B cell (primary cell): ENCODE data around the gene EHBP1L1. TPM values are rescaled to one million over a fixed set of nuclear protein-coding genes. Genes with fewer than 3 reads are reported as not detected.
A peak's percentile ranks its signal among the peaks of the same experiment; 100 is the strongest.

Experiments used
- ATAC-seq: fragments of 200-7000 bp; cut with Tn5 transposase; one replicate; pipeline ENCODE4 v1.10.0; 2021; ENCODE audit warnings: low read depth, mild to moderate bottlenecking, moderate number of reproducible peaks, moderate library complexity
- CTCF ChIA-PET: fragments of 350-600 bp; sonication (Branson Sonifier 250); formaldehyde crosslinking; loops from one replicate; lab custom pipeline; 2021; ENCODE audit warnings: antibody characterized with exemption, inconsistent platforms; lab: Charles Lee
- POLR2A ChIA-PET: fragments of 350-600 bp; sonication (Branson Sonifier 250); formaldehyde crosslinking; loops from one replicate; lab custom pipeline; 2021; ENCODE audit warnings: antibody characterized with exemption; lab: Charles Lee
- DNase-seq: peaks from one replicate; pipeline ENCODE4 v3.0.0; 2013
- H2AFZ ChIP-seq: 2 replicates; pipeline ENCODE4 v1.6.1; 2012; ENCODE audit warnings: mild to moderate bottlenecking, low read depth, low read length; ENCODE audit not compliant: insufficient read depth, poor library complexity, severe bottlenecking
- H3K27ac ChIP-seq, 2 donors: 1 replicate in 1 of 2; 2 replicates in 1 of 2; pipeline ENCODE4 v1.5.1; 2012 to 2013; ENCODE audit warnings: low read length in 2 of 2, mild to moderate bottlenecking in 2 of 2, moderate library complexity in 1 of 2
- H3K27me3 ChIP-seq, 4 experiments: fragments of 200-600 bp in 1 of 4; sonication (generic) in 1 of 4; replicated peaks in 1 of 4; 1 replicate in 2 of 4; 2 replicates in 2 of 4; pipeline versions ENCODE4 v1.6.1 to v1.7.0; 2013 to 2016; ENCODE audit warnings: low read length in 3 of 4, mild to moderate bottlenecking in 2 of 4, mixed read lengths in 1 of 4, moderate library complexity in 1 of 4; ENCODE audit not compliant: insufficient read depth in 4 of 4, control insufficient read depth in 3 of 4; ENCODE audit errors: control extremely low read depth in 1 of 4
- H3K36me3 ChIP-seq, 2 experiments: replicated peaks in 1 of 2; 1 replicate in 1 of 2; 2 replicates in 1 of 2; pipeline versions ENCODE4 v1.6.1 to v1.7.1; 2013; ENCODE audit warnings: low read length in 1 of 2; ENCODE audit not compliant: insufficient read depth in 2 of 2, control insufficient read depth in 1 of 2; ENCODE audit errors: control extremely low read depth in 1 of 2, extremely low read depth in 1 of 2
- H3K4me1 ChIP-seq, 2 donors: fragments of 200-600 bp in 1 of 2; sonication (generic) in 1 of 2; 1 replicate in 1 of 2; 2 replicates in 1 of 2; pipeline versions ENCODE4 v1.5.1 to v1.6.1; 2013 to 2017; ENCODE audit warnings: low read length in 2 of 2; ENCODE audit not compliant: control insufficient read depth in 2 of 2, insufficient read depth in 2 of 2
- H3K4me2 ChIP-seq: replicated peaks from 2 replicates; pipeline ENCODE3; 2012; ENCODE audit warnings: mild to moderate bottlenecking, low read depth, low read length; ENCODE audit not compliant: poor library complexity, severe bottlenecking
- H3K4me3 ChIP-seq, 5 experiments: fragments of 200-600 bp in 1 of 5; sonication (generic) in 1 of 5; 1 replicate in 3 of 5; 2 replicates in 2 of 5; pipeline versions ENCODE4 v1.5.1 to v1.7.0; 2011 to 2016; ENCODE audit warnings: low read length in 4 of 5, mild to moderate bottlenecking in 4 of 5, low read depth in 2 of 5, control low read depth in 1 of 5, moderate library complexity in 1 of 5; ENCODE audit not compliant: insufficient read depth in 1 of 5; ENCODE audit errors: control extremely low read depth in 1 of 5, extremely low read depth in 1 of 5
- H3K79me2 ChIP-seq: fragments of 200-600 bp; sonication (generic); one replicate; pipeline ENCODE4 v1.6.0; 2016; ENCODE audit warnings: low read length; ENCODE audit not compliant: control insufficient read depth, insufficient read depth
- H3K9ac ChIP-seq: fragments of 200-600 bp; sonication (generic); 2 replicates; pipeline ENCODE4 v1.6.1; 2017; ENCODE audit warnings: mild to moderate bottlenecking, low read length, moderate library complexity
- H3K9me3 ChIP-seq, 3 donors: one replicate each; pipeline versions ENCODE4 v1.6.1 to v1.7.1; 2013; ENCODE audit warnings: low read length in 2 of 3; ENCODE audit not compliant: control insufficient read depth in 2 of 3, insufficient read depth in 1 of 3; ENCODE audit errors: control extremely low read depth in 1 of 3
- H4K20me1 ChIP-seq: 2 replicates; pipeline ENCODE4 v1.6.0; 2012; ENCODE audit warnings: mild to moderate bottlenecking, low read length; ENCODE audit not compliant: insufficient read depth, control insufficient read depth, poor library complexity, severe bottlenecking
- H3K27ac Mint-ChIP-seq: one replicate; pipeline ENCODE4 v1.8.0; 2021; ENCODE audit warnings: mixed read lengths
- H3K27me3 Mint-ChIP-seq: one replicate; pipeline ENCODE4 v1.8.0; 2021; ENCODE audit warnings: mixed read lengths
- H3K4me1 Mint-ChIP-seq: one replicate; pipeline ENCODE4 v1.8.0; 2021; ENCODE audit warnings: mixed read lengths
- H3K4me3 Mint-ChIP-seq: one replicate; pipeline ENCODE4 v1.8.0; 2021; ENCODE audit warnings: mixed read lengths
- H3K9me3 Mint-ChIP-seq: one replicate; pipeline ENCODE4 v1.8.0; 2022; ENCODE audit warnings: mixed read lengths; ENCODE audit not compliant: insufficient read depth
- EZH2 ChIP-seq: IDR thresholded peaks from 2 replicates; pipeline ENCODE4 v1.6.1; 2012; ENCODE audit warnings: borderline replicate concordance, low read depth, mild to moderate bottlenecking, moderate library complexity, low read length; ENCODE audit not compliant: insufficient read depth, poor library complexity, severe bottlenecking
- WGBS: methylation state at CpG from one replicate; pipeline ENCODE4 v1.1.5; 2013; ENCODE audit warnings: missing lambda C conversion rate; ENCODE audit not compliant: insufficient coverage; 5-methylcytosine and 5-hydroxymethylcytosine counted together
- intact Hi-C: fragments of 100-400 bp; cut with micrococcal nuclease; formaldehyde crosslinking; loops from one replicate; pipeline ENCODE4 v1.10.0; 2022
- polyA plus RNA-seq: library from polyadenylated mRNA; depleted of rRNA; stranded (reverse); fragments of >200 nt; gene quantifications from 2 replicates; pipeline ENCODE4 v1.2.3, GENCODE V29; 2012
- total RNA-seq, 2 donors: library from RNA; stranded (reverse); fragments of 120-200 nt in 1 of 2; gene quantifications; 1 replicate in 1 of 2; 2 replicates in 1 of 2; pipeline versions ENCODE4 v1.2.3 to v1.2.4, GENCODE V29; 2013 to 2022
- TF ChIP-seq, protein P1 (sequence below): fragments of 200-600 bp; IDR thresholded peaks from one replicate; pipeline ENCODE4 v1.8.0; 2022; ENCODE audit warnings: antibody characterized with exemption, mild to moderate bottlenecking

Gene EHBP1L1
- total and polyA plus RNA-seq, 2 donors (not counting 1 experiment from before 2014, with no cell fraction given), result 202 to 279 TPM

DNA sequence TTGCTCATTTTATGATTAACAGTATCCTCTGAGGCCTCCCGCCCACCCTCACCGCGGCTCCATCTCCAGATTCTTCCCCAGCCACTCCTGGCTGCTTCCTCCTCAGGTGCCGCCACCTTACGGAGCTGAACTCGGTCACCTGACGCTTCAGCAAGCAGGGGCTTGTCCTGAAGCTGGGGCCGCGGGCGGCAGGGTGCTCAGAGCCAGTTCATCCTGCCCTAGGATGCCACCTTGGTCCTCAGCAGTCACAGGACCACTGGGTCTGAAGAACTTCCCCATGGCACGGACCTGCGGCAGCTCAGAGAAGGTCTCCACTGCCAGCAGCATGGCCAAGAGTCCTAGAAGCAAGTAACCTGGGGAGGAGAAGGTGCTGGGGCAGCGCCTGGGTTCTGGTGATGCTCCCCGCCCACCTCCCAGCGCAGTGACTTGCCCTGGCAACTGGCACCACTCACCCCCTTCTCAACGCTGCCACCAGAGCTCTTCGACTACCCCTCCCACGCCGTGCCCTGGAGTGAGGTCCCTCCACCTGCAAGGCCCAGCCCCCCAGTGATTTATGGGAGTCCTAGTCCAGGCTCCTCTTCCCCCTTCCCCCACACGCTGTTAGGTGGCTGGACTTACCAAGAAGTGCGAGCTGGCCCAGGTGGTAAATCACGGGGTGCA is 17.1 kb downstream of the EHBP1L1 start:
- Mint-ChIP-seq H3K4me1 (peaks cover 31% of the 10 kb centered on the region), H3K27me3 (no peaks in the 10 kb centered on the region), H3K9me3 (no peaks in the 10 kb centered on the region), H3K27ac (no peak overlapping the region), H3K4me3 (no peak overlapping the region)
- no peaks in the 10 kb centered on the region for H3K9me3 ChIP-seq
- ChIA-PET POLR2A (interaction anchor here (0.6 to 2.1 kb wide), 3 partner anchors 12 to 53 kb away, joined by 5 to 13 read pairs (median 10); partner anchors contain the start of gene EHBP1L1), CTCF (interaction anchor here (0.6 to 9.7 kb wide), 19 partner anchors 9 to 263 kb away, joined by 3 to 144 read pairs (median 6); partner anchors contain the start of genes EHBP1L1, FAM89B, PCNX3 and ZNRD2)
- 90% methylated on average over 20 of the region's 22 CpGs for WGBS
- no peak overlapping the region for H3K9ac ChIP-seq
- DNase-seq, result peak; percentile 37
- H4K20me1 ChIP-seq, result peaks cover 29% of the 10 kb centered on the region
- no peak overlapping the region for H3K4me2 ChIP-seq
- no peak overlapping the region for H2AFZ ChIP-seq
- TF ChIP-seq, protein P1, sequence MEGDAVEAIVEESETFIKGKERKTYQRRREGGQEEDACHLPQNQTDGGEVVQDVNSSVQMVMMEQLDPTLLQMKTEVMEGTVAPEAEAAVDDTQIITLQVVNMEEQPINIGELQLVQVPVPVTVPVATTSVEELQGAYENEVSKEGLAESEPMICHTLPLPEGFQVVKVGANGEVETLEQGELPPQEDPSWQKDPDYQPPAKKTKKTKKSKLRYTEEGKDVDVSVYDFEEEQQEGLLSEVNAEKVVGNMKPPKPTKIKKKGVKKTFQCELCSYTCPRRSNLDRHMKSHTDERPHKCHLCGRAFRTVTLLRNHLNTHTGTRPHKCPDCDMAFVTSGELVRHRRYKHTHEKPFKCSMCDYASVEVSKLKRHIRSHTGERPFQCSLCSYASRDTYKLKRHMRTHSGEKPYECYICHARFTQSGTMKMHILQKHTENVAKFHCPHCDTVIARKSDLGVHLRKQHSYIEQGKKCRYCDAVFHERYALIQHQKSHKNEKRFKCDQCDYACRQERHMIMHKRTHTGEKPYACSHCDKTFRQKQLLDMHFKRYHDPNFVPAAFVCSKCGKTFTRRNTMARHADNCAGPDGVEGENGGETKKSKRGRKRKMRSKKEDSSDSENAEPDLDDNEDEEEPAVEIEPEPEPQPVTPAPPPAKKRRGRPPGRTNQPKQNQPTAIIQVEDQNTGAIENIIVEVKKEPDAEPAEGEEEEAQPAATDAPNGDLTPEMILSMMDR, result no peak
- no peak for TF ChIP-seq EZH2
- ATAC-seq, result no peak
- no peak overlapping the region for H3K4me3 ChIP-seq
- intact Hi-C loops, result no loop called here
- H3K27me3 ChIP-seq, result no peaks in the 10 kb centered on the region
- no peak overlapping the region for H3K27ac ChIP-seq
- peaks cover 2% of the 10 kb centered on the region for H3K79me2 ChIP-seq
- peaks cover 0 to 40% of the 10 kb centered on the region in 2 experiments for H3K36me3 ChIP-seq
- H3K4me1 ChIP-seq, result peaks cover 21 to 37% of the 10 kb centered on the region in 2 donors
